CD4-positive, alpha-beta T cell treated with Interferon alpha-2 for 1 hour (primary cell): ENCODE data around the gene RAB9A.
A peak's percentile ranks its signal among the peaks of the same experiment; 100 is the strongest.
"Not testable (repeated sequence)": the region's sequence is repeated elsewhere in the genome, so short reads cannot be mapped to it uniquely, and the experiment has no call there.

Source experiments
- DNase-seq, 2 donors: peaks; one replicate each; pipeline ENCODE4 v3.0.0-alpha.2; 2020 to 2022

Gene RAB9A

GRCh38 chrX:13703135-13703534 is 14.2 kb downstream of the RAB9A start:
- DNase-seq, result no peak

GRCh38 chrX:13703589-13703988 is 14.7 kb downstream of the RAB9A start:
- no peak for DNase-seq

- no peak for DNase-seq
These were observed 22.2 kb downstream of the RAB9A start for GRCh38 chrX:13711141-13711540.

GRCh38 chrX:13716455-13716854 is 27.5 kb downstream of the RAB9A start:
- DNase-seq, result no peak

- DNase-seq, result peak; percentile 57 to 75
These were observed 28.0 kb downstream of the RAB9A start for GRCh38 chrX:13716905-13717304.

- no peak for DNase-seq
These were observed 29.0 kb downstream of the RAB9A start for GRCh38 chrX:13717700-13718472.

- DNase-seq, result peak; percentile 20 to 48
These were observed 30.4 kb downstream of the RAB9A start for GRCh38 chrX:13719192-13719856.

- no peak for DNase-seq
These were observed 32.4 kb downstream of the RAB9A start for GRCh38 chrX:13721371-13721770.

GRCh38 chrX:13721819-13722519 is 33.0 kb downstream of the RAB9A start:
- DNase-seq, result no peak

GRCh38 chrX:13724878-13725277 is 36.0 kb downstream of the RAB9A start:
- DNase-seq, result peak; percentile 49 to 71

- DNase-seq, result not testable (repeated sequence)
These were observed 37.7 kb downstream of the RAB9A start for GRCh38 chrX:13726583-13726982.

GRCh38 chrX:13730523-13730922 is 41.6 kb downstream of the RAB9A start:
- DNase-seq, result not testable (repeated sequence)

- DNase-seq, result no peak
These were observed 43.5 kb downstream of the RAB9A start for GRCh38 chrX:13732246-13733067.

- DNase-seq, result no peak
These were observed 44.6 kb downstream of the RAB9A start for GRCh38 chrX:13733506-13733905.

GRCh38 chrX:13734278-13735172 is 45.6 kb downstream of the RAB9A start, which contains the start of the genes OFD1 and TRAPPC2:
Gene OFD1 (plus strand): TSS chrX:13734748. CDS start chrX:13735072, 324 bp downstream.
Gene TRAPPC2 (minus strand): TSS chrX:13734620. CDS start chrX:13719963, 14,657 bp downstream.
- DNase-seq, result peak; percentile 94 to 96

- DNase-seq, result no peak
These were observed 52.8 kb downstream of the RAB9A start for GRCh38 chrX:13741695-13742094.

- peak; percentile 63 to 83 for DNase-seq
These were observed 53.7 kb downstream of the RAB9A start for GRCh38 chrX:13742397-13743176.

- peak; percentile 47 to 65 for DNase-seq
These were observed 58.9 kb downstream of the RAB9A start for GRCh38 chrX:13747836-13748235.

- DNase-seq, result no peak
These were observed 59.6 kb downstream of the RAB9A start for GRCh38 chrX:13748486-13748885.

- DNase-seq, result peak in 1 of 2 donors; percentile 66
These were observed 61.3 kb downstream of the RAB9A start for GRCh38 chrX:13750204-13750603.

- DNase-seq, result no peak
These were observed 61.9 kb downstream of the RAB9A start for GRCh38 chrX:13750812-13751211.
